Hematopoietic multipotent progenitor cell (in vitro differentiated cells): ENCODE measurements around the gene SCARF1. TPM values are rescaled to one million over a fixed set of nuclear protein-coding genes. Genes with fewer than 3 reads are reported as not detected.

ENCODE experiments used
- DNase-seq, 3 donors: peaks; one replicate each; pipeline ENCODE4 v3.0.0-alpha.2; 2011 to 2015; ENCODE audit warnings: low read depth in 2 of 3, low spot score in 2 of 3
- total RNA-seq: library from RNA; depleted of rRNA; stranded (reverse); fragments of >200 nt; gene quantifications from one replicate; pipeline ENCODE4 v1.2.3, GENCODE V29; 2012

The SCARF1 gene
- total RNA-seq, 1 donor = 60.3 TPM

GRCh38 chr17:1629504-1630310 lies 15.8 kb downstream of the SCARF1 start:
- peak in 2 of 3 donors; percentile 77 to 89 for DNase-seq

- peak; percentile 67 to 97 (median 94) for DNase-seq
These were observed 16.6 kb downstream of the SCARF1 start for GRCh38 chr17:1628856-1629503.

GRCh38 chr17:1627982-1628855 lies 17.3 kb downstream of the SCARF1 start, which contains the start of gene SLC43A2:
SLC43A2 (minus strand) TSS chr17:1628834; CDS start chr17:1627874, 960 bp downstream.
- DNase-seq = peak; percentile 59 to 87 (median 82)

- DNase-seq = peak in 2 of 3 donors; percentile 68 to 87
These were observed 18.1 kb downstream of the SCARF1 start for GRCh38 chr17:1627182-1627981.

- DNase-seq = no peak
These were observed 19.2 kb downstream of the SCARF1 start for GRCh38 chr17:1626333-1626732.

GRCh38 chr17:1625581-1625980 lies 20.0 kb downstream of the SCARF1 start:
- no peak for DNase-seq

- no peak for DNase-seq
These were observed 20.5 kb downstream of the SCARF1 start for GRCh38 chr17:1625053-1625452.

GRCh38 chr17:1624650-1625049 lies 20.9 kb downstream of the SCARF1 start:
- DNase-seq = no peak

- no peak for DNase-seq
These were observed 22.4 kb downstream of the SCARF1 start for GRCh38 chr17:1623057-1623630.

GRCh38 chr17:1621273-1621954 lies 24.1 kb downstream of the SCARF1 start:
- no peak for DNase-seq

GRCh38 chr17:1620486-1620885 lies 25.0 kb downstream of the SCARF1 start:
- DNase-seq = no peak

GRCh38 chr17:1617620-1618174 lies 27.8 kb downstream of the SCARF1 start:
- peak in 2 of 3 donors; percentile 35 for DNase-seq

- DNase-seq = no peak
These were observed 29.4 kb downstream of the SCARF1 start for GRCh38 chr17:1616101-1616500.

GRCh38 chr17:1612400-1612799 lies 33.1 kb downstream of the SCARF1 start:
- DNase-seq = no peak

GRCh38 chr17:1611715-1612114 lies 33.8 kb downstream of the SCARF1 start:
- DNase-seq = no peak

GRCh38 chr17:1608676-1609075 lies 36.9 kb downstream of the SCARF1 start:
- no peak for DNase-seq

- DNase-seq = no peak
These were observed 37.6 kb downstream of the SCARF1 start for GRCh38 chr17:1607971-1608320.

GRCh38 chr17:1606352-1606985 lies 39.1 kb downstream of the SCARF1 start:
- DNase-seq = no peak
